ENCODE results near the gene NTM.

Gene NTM

DNA sequence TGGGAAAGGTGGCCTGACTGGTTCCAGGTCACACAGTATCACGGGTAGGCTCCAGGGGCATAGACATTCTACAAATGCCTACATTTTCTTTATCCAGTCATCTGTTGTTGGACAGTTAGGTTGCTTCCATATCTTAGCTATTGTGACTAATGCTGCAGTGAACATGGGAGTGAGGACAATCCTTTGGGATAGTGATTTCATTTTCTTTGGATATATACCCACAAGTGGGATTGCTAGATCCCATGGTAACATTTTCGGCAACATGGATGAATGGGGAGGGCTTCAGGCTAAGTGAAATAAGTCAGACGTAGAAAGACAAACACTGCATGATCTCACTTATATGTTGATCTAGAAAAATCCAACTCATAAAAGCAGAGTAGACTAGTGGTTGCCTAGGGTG lies 744.3 kb downstream of the NTM start:
- DNase-seq (ENCODE audit: low spot score), result no peak

DNA sequence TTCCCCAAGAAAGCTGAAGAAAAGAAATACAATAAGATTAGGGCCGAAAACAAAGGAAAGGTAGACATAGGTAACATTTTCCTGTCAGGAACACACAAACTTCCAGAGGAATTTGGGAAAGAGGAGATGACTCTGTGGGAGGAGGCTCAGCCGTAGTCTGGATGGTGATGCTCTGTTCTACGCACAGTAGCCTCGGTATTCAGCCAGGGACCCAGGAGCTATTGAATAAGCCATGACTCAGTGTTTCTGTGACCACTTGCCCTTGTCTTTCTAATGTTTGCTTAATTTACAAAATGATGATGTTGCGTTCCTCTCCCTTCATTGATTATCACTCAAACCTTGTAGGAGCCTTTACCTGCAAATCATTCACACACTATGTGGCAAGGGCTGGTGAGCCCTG lies 745.0 kb downstream of the NTM start:
- DNase-seq (ENCODE audit: low spot score), result no peak

DNA sequence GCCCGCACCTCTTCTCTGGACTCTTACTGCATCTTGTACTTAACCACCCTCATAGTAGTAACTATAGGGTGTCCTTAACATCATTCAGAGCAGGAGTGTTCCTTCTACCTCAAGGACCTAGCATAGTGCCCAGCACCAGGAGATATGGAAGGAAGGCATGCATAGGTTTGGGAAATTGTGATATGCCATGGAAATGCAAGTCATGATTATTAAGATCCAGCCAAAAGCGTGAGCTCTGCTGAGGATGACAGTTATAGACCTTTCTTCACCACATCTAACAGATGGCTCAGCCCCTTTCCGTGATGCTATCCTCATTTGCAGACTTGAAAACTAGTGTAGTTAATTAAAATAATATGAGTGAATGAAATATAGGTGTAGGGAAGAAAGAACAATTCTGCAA lies 746.1 kb downstream of the NTM start:
- no peak for DNase-seq (ENCODE audit: low spot score)

DNA sequence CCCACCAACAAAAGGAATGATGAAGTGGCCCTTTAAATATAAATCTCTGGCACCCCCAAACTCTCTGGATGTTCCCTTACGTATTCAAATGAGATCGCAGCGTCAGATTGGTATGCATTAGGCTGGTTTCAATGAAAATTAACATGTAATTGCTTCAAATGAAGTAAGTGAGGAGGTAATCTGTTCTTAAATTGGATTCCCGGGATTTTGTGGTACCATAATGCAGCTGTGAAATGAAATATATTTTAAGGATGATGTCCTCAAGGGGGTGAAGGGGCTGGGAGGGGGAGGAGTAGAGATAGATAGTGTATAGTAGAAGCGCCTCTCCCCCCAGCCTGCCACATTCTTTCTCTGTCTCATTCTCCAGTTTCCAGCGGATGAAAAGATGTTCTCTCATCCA lies 748.2 kb downstream of the NTM start:
- DNase-seq (ENCODE audit: low spot score), result no peak

DNA sequence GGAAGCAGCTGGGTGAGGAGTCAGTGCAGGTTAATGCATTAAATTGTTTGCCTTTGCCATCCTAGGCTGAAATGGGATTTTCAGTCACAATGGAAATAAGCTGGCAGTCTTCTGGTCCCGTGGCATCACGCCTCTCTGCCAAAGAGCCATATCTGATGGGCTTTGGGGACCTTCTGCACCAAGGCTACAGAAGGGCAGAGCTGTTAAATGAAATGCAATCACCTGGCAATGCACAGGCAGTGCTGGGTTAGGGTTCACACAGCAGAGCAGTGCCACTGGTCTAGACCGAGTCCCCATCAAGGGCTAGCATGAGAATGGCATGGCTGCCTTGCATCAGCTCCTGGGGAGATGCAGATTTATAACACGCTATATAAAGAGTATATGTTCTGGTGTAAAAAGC lies 749.2 kb downstream of the NTM start:
- DNase-seq (ENCODE audit: low spot score), result no peak

DNA sequence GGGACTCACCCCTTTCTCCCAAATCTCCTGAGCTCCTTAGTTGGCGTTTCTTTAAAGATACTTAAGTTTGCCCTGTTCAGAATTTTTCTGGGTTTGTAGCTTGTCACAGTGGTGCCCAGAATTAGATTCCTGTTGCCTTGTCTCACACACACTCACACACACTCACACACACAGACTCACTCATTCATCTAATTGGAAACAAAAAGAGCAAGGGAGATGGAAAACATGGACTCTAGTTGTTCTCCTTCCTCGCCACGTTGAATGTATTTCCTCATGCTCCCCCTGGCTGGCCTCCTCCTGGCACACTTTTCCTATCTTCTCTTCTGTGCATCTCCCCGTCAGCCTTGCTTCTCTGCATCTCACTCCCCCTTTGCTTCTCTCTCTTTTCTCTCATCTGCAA lies 752.3 kb downstream of the NTM start:
- no peak for DNase-seq (ENCODE audit: low spot score)

DNA sequence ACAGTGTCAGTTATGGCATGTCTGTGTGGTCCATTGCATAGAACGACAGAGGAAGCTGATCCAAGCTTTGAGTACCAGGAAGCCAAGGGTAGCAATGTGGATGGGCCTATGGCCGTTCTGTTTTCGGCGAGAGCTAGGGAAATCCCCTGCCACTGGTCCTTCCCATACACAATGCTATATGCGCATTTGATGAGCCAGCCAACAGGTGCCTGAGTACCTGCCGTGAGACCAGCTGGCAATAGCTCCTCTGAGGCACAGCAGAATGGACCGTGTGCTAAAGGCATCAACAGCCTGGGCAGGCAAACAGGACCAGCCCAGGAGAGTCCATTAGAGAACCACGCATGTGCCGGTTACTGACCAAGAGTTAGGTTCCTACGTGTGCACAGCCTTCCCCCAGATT lies 753.0 kb downstream of the NTM start:
- no peak for DNase-seq (ENCODE audit: low spot score)

DNA sequence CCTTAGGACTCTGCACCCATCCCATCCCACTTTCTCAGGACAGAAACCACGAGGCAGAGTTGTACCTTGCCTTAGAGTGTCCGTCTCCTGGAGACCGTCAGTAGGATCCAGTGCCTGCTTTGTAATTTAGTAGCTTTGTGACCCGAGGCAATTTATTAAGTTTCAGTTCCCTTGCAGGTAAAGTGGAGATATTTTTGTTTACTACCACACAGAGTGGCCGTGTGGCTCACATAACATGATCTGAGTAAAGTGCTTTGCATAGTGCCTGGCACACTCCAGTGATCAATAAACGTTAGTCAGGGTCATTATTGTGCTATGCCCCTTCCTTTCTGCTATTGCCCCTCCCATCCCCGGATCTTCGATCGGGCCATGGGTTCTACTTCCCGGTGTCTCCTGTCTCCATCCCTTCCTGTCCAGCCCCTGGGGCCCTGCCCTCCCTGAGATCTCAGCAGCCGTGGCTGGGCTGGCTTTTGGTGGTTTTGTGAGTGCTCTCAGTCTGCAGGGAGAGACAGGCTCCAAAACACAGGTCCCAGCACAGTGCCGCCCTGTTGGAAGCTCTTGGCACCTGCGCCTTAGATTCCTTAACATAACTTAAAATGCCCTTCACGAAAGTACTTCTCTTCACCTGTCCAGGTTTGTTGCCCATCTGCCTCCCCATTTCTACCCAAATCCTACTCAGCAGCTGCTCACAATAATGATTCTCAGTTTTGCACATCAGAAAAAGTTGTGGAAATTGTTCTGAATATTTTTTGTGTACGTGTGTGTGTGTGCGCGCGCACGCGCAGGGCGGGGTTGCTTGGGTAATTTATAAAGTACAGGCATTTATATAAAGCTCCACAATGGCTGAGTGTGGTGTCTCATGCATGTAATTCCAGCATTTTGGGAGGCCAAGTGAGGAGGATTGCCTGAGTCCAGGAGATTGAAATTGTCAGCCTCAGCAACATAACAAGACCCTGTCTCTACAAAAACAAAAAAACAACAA lies 753.7 kb downstream of the NTM start:
- DNase-seq (ENCODE audit: low spot score), result no peak

DNA sequence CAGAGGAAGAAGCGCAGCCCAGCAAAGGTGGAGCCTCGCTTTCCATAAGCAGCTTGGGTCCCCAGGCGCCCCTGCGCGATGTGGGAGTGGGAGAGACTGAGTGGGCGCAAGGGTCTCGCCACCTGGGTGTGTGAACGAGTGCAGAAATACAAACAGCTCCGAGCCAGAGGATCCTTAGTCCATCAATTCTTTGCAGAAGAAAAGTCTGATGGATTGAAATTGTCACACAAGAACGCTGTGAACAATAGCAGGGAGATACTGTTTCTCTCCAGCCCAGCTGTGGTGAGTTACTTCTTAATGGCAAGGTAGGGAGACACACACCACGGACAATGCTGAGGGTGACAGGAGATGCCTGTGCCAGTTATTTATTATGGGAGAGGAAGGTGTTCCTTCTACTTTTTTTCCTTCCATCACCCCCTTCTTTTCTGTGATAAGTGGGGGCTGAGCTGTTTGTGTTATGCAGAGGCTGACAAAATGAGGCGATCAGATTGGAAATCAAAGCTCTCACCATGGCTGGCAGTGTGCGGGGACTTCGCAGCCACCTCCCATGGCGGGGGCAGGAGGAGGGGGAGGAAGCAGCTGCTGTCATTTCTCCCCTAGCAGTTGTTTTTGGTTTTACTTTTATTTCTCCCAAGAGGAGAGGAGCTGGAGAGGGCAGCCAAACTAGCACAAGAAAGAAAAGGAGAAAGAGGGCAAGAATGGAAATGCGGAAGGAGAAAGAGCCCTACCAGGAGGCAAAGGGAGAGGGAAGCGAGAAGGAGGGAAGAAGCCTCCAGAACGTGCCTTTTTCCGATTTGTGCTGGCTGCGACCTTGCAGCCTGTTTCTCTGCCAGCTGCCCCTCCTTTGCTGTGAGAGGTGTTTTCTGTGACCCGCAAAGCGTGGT lies 755.8 kb downstream of the NTM start:
- peak; percentile 12 for DNase-seq (ENCODE audit: low spot score)

DNA sequence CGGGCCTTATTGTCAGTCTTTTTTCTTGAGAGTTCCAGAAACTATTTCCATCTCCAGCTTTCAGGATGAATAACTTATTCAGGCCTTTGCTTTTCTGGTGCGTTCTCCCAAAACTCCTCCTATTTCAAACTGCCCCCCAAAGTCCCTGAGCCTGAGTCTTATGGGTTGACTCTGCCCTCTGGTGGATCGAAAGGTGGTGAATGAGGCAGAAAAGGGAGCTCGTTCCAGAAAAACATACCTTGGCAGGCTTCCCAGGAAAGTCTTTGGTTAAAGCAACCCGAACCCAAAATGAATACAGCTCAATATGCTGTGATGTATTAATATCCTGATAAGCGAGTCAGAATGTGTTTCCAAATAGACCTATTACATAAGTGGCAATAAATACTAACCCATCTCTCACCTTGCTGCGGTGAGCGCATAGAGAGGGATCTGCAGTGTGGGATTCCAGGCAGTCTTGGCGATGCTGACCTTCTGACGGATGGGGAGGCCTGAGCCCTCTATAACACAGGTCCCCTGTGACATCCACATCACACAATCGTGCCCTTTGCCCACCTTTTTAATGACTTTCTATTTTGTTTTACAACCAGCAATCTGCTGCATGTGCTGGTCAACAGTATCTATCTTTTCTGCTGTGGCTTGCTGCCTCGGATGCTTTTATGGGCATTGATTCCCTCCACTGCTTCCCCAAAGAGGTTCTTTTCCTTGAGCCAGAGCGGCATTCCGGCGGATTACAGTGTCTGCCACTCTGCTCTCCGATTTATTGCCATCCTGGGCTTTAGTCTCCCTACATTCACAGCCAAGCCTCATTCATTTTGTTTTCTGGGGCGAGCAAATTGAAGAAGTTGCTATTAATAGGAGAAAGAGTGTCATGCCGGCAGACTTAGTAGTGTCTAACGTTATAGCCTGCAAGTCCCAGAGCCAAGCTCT lies 756.8 kb downstream of the NTM start:
- DNase-seq (ENCODE audit: low spot score), result peak; percentile 51

DNA sequence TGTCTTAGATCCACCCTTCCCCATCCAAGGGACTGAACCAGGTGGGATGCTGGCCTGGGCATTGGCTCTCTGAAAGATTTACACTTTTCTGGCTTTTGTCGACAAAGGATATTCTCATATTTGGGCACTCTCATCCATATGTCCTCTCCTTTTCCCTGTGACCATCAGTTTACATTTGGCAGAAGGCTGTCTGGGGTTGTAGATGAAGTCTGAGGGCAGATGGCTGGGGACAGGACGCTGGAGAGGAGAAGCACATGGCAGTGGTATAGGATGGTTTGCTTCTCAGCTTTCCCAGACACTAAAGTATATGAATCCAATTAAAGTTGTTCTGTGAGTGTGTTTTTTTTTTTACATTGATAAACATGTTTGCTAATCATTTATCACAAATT lies 757.5 kb downstream of the NTM start:
- DNase-seq (ENCODE audit: low spot score), result no peak

DNA sequence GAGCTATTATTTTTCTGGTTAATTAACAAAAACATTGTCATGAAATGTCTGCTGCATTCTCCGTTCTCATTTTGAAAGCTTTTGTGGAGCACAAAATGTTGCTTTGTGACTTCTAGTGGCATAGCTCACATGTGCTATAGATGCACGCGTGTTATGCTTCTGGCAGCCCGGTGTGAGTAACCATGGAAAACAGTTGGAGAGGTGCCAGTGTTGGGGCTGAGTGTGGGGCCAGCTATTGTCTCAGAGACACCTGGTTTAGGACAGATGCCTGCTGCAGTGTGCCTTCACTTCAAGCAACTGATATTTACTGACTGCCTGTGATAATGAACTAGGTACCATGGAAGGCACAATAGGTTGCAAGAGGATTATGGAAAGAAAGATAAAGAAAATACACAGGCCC lies 760.6 kb downstream of the NTM start:
- no peak for DNase-seq (ENCODE audit: low spot score)

DNA sequence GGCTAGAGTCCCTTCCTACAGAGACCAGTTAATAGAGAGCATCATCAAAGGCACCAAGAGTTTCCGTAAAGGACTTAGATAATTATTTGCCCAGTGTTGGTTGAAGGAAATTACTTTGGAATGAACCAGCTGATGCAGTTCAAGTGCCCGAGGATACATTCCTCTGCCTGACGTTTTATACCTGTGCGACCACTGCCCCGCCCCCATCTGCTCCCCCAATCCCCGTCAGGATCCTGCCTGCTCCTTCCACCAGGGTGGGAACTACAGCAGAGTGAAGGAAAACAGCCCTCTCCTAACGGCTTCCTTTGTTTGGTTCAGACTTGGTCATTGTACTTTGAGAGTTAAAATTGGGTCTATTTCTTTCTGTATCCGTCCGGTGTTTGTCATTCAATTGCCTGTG lies 761.5 kb downstream of the NTM start:
- DNase-seq (ENCODE audit: low spot score), result no peak

DNA sequence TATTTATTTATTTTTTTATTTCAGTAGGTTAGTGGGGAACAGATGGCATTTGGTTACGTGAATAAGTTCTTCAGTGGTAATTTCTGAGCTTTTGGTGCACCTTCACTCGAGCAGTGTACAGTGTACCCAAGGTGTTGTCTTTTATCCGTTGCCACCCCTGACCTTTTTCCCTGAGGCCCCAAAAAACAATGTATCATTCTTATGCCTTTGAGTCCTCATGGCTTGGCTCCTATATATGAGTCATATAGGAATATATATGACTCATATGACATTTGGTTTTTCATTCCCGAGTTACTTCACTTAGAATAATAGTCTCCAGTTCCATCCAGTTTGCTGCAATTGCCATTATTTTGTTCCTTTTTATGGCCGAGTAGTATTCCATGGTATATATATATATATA lies 763.9 kb downstream of the NTM start:
- no peak for DNase-seq (ENCODE audit: low spot score)

DNA sequence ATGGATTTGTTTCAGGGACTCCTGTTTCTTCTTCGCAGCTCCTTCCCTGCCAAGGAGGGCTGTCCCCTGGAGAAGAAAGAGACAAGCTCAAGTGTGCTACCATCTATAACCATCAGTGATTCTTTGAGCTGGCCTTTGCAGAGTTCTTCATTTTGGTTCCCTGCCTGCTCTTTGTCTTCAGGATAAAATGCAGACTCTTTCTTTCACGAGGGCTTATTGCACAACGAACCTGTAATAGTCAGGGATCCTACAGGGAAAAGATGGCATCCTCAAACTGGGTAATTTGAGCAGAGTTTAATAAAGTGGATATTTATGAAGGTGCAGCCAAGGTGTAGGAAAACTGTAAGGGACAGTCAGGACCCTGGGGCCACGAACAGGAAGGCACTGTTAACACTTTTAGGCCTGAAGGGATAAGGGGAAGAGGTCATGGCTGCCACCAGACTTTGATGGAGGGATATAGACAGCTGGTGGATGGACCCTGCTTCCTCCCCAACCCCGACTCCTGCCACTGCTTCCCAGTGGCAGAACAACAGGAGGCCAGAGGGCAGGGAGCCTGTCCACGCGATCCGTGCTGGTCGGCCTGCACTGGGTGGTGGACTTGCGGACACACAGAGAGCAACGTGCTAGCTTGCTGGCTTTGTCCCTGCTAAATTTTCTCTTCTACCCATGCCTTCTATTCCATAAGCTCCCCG lies 767.0 kb downstream of the NTM start:
- no peak for DNase-seq (ENCODE audit: low spot score)

DNA sequence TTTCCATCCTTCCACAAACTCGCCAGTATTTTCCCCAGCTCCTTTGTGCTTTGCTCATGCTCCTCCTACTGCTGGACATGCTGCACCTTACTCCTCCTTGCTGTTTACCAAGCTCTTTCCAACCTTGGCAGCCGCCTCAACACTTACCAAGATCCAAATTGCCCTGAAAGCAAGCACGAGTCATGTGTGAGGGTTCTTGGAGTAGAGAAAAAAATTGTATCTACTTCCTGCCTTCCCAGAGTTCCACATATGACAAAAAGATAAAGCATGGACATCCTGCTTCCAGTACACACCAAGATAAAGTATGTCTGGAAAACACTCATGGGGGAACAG lies 767.5 kb downstream of the NTM start:
- no peak for DNase-seq (ENCODE audit: low spot score)

DNA sequence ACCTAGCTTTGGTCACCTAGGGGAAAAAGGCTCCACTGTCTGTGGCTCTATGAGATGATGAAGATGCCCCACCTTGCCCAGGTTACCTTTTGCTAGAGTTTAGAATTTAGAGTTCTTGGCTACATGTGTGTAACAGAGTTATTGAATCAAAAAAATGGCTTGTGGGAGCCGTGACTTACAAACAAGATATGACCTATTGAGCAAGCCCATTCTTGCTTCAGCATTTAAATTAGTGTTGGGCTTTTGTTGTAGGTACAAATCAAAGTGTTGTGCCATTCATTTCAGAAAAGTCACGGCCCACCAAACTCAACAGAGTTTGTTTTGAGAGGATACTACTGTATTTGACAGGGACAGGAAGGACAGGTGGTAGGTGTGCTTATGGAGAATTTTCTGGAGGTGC lies 768.8 kb downstream of the NTM start:
- no peak for DNase-seq (ENCODE audit: low spot score)

DNA sequence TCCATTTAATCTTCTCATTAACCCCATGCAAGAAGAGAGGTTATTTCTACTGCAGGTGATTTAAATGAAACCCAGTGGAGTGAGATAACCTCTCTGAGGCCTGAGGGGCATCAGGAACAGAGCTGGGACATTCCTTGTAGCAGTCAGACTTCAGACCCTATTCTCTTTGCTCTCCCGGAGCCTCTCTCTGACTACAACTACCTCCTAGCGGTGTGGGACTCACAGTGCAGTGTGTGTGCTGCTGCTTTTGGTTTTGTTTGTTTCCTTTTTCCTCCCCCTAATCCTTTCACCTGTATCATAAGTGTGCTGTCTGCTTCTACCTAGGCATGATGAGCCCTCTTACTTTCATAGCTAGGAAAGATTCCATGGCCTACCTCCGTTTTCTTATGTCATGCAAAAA lies 769.6 kb downstream of the NTM start:
- no peak for DNase-seq (ENCODE audit: low spot score)

DNA sequence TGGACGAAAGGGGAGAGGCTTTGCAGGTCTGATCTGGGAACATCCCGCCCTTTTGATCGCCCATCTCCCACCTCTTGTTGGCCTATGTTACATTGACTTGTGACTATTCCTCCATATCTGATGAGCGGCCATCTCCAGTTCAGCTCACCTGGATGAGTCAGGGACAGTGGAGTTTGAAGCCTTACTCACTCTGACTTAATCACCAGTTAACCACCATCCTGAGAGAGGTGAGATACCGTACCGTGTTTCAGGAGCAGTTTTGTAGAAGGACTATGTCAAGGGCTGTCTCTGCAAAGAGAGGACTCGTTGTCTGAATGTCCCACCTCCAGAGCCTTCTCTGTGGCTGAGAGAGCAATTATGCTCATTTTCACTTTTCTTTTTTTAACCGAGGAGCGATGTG lies 771.7 kb downstream of the NTM start:
- no peak for DNase-seq (ENCODE audit: low spot score)

DNA sequence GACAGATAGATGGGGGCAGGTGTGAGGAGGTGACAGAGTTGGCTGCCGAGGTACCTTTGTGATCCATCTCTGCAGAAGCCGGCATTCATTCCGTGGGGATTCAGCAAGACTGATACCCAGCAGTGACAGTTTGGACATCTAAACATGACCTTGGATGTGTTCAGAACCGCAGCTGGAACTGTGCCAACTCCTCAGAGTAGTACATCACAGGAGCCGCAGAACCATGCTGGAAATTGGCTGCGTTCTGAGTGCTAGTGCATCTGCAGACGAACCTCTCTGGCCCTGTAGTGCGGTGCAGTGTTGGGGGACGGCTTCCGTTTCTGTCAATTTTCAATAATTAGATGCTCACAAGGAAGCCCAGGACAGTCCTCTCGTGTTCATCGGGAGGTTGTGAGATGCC lies 772.1 kb downstream of the NTM start:
- DNase-seq (ENCODE audit: low spot score), result no peak

DNA sequence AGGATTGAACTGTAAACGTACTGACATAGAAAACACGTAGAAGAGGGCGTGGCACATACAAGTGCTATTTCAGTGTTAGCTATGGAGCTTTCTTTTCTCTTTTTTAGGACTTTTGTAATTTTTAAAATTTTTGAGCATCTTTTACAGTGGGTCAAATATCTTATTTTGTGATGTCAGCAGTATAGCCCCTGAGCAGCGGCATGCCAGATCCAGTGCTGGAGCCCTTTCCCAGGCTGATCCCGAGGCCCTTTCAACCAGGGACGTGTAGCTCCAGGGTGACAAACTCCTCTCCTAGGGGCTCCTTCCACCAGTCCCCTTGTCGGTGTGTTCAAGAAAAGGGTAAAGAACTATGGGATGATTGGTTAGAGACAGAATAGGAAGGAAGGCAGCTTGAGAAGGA lies 777.0 kb downstream of the NTM start:
- no peak for DNase-seq (ENCODE audit: low spot score)

DNA sequence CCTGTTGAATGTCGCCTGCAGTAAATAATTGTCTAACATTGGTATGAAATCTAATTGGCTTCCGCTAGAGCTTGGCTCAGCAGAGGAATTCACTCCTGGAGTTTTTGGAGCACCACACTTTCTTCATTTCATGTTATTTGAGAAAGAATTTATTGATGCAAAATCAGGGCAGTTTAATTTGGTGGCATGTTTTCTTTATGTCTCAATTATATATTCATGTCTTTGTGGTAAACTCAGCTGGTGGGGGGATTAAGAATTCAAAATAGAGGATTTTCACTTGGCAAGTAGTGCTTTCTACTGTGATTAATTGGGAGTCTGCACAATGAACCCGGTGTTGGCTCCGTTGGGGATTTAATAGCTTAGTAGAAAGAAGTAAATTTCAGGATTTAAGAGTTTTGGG lies 784.4 kb downstream of the NTM start:
- no peak for DNase-seq (ENCODE audit: low spot score)
